GM21515 (cell line): ENCODE data around the gene CALR3.
"Not testable (repeated sequence)": the region's sequence is repeated elsewhere in the genome, so short reads cannot be mapped to it uniquely, and the experiment has no call there.

Experiments used
- ATAC-seq: cut with Tn5 transposase; IDR thresholded peaks from one replicate; pipeline ENCODE4 v1.9.1; 2021; ENCODE audit not compliant: unreplicated experiment

The CALR3 gene

GRCh38 chr19:16458391-16459341 is 37.3 kb downstream of the CALR3 start:
- ATAC-seq, result no peak

- no peak for ATAC-seq
Observed at GRCh38 chr19:16457954-16458331, 38.0 kb downstream of the CALR3 start.

- ATAC-seq, result no peak
Observed at GRCh38 chr19:16457195-16457953, 38.6 kb downstream of the CALR3 start.

GRCh38 chr19:16456652-16457194 is 39.2 kb downstream of the CALR3 start:
- ATAC-seq, result no peak

- no peak for ATAC-seq
Observed at GRCh38 chr19:16455489-16455888, 40.5 kb downstream of the CALR3 start.

- ATAC-seq, result no peak
Observed at GRCh38 chr19:16454351-16454918, 41.5 kb downstream of the CALR3 start.

- ATAC-seq, result no peak
Observed at GRCh38 chr19:16452325-16452724, 43.6 kb downstream of the CALR3 start.

GRCh38 chr19:16449330-16449961 is 46.5 kb downstream of the CALR3 start:
- no peak for ATAC-seq

GRCh38 chr19:16448872-16449271 is 47.1 kb downstream of the CALR3 start:
- not testable (repeated sequence) for ATAC-seq

- ATAC-seq, result no peak
Observed at GRCh38 chr19:16446724-16447368, 49.1 kb downstream of the CALR3 start.

- ATAC-seq, result peak; percentile 32
Observed at GRCh38 chr19:16446108-16446723, 49.8 kb downstream of the CALR3 start.

- ATAC-seq, result peak; percentile 34
Observed at GRCh38 chr19:16445238-16446107, 50.5 kb downstream of the CALR3 start.

- no peak for ATAC-seq
Observed at GRCh38 chr19:16444269-16444600, 51.7 kb downstream of the CALR3 start.

- no peak for ATAC-seq
Observed at GRCh38 chr19:16442386-16443276, 53.3 kb downstream of the CALR3 start.

- ATAC-seq, result no peak
Observed at GRCh38 chr19:16441661-16442162, 54.3 kb downstream of the CALR3 start.

GRCh38 chr19:16436780-16437332 is 59.1 kb downstream of the CALR3 start:
- no peak for ATAC-seq

- no peak for ATAC-seq
Observed at GRCh38 chr19:16435999-16436650, 59.8 kb downstream of the CALR3 start.
